GM15510 (cell line): Measurements from ENCODE around the gene HMCES.

Source experiments
- POLR2A ChIP-seq: IDR thresholded peaks from 3 replicates; pipeline ENCODE4 v1.6.1; 2011; ENCODE audit warnings: borderline replicate concordance; ENCODE audit not compliant: insufficient read length; ENCODE audit errors: extremely low read depth

HMCES gene

DNA sequence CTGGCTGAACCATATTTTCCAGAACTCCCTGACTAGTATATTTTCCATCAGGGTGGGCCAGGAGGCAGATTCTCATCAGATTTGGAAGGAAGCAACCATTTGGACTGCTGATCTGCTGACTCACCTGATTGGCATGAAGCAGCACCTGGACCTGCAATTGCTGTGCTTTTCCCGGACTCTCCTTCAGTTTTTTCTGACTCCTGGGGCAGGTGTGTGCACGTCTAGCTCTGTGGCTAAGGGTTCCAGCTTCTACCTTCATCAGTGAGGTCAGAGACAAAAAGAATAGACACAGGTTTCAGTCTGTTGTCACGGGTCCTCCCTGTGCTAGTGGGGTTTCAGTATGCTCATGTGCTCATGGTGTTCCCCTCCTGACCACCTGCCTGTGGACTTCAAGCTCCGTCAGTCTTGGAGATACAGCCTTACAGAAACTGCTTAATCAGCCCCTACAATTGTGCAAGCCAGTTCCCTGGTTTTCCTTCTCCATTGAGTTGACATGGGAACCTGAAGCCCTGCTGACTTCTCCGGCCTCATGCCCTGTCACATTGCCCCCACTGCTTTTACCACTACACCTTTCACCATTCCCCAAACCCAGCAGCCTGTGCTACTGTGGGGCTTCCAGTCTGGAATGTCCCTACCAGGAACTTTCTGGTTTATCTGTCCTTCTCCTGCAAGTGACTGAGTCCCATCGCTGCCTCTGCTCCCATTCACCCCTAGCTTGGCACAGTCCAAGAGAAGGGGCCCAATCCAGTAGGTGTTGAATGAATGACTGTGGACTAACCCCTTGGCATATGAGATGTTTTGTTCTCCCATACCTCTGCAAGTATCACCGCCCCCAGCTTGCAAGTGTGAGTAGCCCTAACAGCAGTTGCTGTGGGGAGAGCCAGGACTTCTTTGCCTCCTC is 31.7 kb downstream of the HMCES start:
- no peak for TF ChIP-seq POLR2A

DNA sequence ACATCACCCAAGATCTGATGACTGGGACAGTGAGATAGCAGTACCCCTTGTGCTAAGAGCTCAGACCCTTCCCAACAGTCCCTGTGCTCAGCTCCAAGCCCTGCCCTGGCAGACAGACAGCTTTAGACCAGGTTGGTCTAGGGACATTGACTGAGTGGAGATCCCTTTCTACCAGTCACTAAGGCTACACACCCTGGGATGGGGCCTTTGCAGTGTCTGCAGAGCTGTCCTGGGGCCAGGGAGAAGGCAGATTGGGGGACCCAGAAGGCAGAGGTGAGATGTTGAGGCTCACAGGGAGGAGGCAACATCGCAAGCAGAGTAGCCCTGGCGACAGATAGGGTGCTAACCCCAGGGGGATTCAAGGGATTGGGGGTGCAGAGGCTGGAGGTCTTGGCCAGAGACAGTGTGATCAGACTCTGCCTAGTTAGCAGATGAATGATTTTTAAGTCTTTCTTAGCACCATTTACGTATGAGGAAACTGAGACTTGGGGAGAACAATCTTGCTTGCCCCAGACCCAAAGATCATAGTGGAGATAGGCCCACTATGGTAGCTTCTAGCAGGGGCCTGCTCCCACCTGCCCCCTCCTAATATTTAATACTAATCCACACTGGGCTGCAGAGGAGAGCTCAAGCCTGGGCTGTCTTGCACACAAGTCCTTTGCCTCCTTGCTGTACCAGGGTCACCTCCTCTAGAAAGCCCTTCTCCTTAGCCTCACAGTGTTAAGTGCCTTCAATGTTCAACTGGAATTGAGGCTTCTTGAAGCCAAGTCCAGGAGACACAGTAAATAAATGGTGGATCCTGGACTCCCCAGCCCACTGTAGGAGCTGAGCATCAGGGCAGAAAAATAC is 32.6 kb downstream of the HMCES start:
- TF ChIP-seq POLR2A, result no peak

GRCh38 chr3:129312021-129312639 is 33.5 kb downstream of the HMCES start:
- TF ChIP-seq POLR2A, result no peak

DNA sequence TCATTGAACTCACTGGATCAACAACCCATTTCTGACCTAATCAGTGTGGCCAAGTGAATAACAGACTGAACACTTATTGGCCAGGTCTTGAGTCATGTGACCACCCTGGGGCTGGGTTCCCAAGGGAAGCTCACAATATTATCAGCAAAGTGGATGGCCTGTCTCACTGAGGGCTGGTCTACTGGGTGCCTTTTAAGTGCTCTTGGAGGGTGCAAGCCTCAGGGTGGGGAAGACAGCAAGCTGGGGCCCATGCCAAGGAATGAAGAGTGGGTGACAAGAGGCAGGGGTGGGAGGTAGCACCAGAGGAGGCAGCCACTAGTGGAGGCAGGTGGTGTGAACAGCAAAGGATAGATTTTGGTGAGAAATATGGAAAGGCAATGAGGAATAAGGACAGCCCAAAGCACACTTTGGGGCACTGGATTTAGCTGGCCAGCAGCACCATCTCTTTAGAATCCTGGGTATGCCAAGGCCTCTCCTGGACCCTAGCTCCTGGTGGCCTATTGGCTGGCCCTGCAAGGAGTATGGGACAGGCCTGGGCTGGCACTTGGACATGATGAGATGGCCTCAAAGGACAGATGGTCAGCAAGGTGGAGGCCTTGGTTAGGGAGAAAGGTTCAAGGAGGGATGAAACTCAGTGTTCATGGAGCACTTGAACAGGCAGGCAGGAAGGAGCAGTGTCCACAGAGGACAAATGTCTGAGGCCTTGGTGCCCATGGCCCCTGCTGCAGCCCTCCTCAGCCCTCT is 34.2 kb downstream of the HMCES start:
- no peak for TF ChIP-seq POLR2A

DNA sequence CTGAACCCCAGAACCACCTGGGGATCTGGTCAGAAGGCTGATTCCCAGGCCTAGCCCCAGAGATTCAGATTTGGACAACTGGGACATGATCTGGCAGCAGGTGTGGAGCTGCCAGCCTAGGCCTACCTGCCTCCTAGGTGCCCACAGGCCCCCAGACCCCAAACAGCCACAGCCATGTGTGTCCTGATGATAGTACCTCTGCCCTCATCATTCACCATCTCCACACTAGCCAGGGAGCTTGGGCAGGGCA is 34.7 kb downstream of the HMCES start:
- TF ChIP-seq POLR2A, result no peak

DNA sequence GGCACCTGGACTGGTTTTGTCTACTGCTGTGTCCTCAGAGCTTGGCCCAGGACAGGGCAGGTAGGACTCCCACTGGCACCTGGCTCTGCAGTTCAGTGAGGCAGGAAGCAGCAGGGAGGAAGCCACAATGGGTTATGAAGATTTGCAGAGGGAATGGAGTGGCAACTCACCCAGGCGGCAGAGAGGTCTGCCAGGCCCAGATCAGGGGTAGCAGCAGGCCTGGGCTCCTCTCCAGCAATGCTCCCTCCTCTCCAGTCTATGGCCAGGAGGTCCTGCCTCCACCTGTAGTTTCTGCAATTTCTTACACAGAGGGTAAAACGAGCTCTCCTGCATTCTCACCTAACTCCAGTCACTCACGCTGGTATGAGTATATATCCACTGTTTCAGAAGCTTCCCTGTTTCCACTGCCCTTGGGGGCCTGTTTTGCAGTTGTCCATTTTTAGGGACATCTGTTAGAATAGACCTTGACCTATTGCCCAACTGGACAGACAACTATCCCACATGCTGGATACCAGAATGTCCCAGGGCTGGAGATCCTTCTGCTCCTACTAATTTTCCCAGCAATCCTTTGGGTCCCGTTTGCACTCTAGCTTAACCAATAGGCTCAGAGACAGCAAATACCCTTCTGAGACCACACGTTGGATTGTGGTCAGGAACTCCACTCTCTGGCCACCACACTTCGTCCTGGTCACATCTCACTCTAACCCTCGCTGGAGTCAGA is 35.2 kb downstream of the HMCES start:
- TF ChIP-seq POLR2A, result peak; percentile 9

- peak; percentile 43 for TF ChIP-seq POLR2A
These were observed 35.9 kb downstream of the HMCES start for GRCh38 chr3:129314386-129315222.

GRCh38 chr3:129315223-129315997 is 36.7 kb downstream of the HMCES start:
- TF ChIP-seq POLR2A, result no peak

DNA sequence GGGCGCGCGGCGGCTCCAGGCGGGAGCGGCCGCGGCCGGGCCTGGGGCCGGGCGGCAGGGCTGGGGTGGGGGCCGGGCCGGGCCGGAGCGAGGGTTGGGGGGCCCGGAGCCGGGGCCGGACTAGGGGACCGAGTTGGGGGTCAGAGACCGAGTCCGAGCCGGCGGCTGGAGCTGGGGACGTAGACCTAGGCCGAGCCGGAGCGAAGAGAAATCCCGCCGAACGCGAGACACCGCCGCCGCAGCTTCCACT is 37.3 kb downstream of the HMCES start:
- TF ChIP-seq POLR2A, result peak; percentile 98

GRCh38 chr3:129316248-129317013 is 37.8 kb downstream of the HMCES start:
- no peak for TF ChIP-seq POLR2A

- TF ChIP-seq POLR2A, result no peak
These were observed 38.5 kb downstream of the HMCES start for GRCh38 chr3:129317014-129317771.
